Medulla oblongata (tissue), 1 donor: ENCODE results near the gene GIMAP1.

Experiments
- DNase-seq: peaks from one replicate; pipeline ENCODE4 v3.0.0-alpha.2; 2015; ENCODE audit errors: extremely low spot score

The GIMAP1 gene

DNA sequence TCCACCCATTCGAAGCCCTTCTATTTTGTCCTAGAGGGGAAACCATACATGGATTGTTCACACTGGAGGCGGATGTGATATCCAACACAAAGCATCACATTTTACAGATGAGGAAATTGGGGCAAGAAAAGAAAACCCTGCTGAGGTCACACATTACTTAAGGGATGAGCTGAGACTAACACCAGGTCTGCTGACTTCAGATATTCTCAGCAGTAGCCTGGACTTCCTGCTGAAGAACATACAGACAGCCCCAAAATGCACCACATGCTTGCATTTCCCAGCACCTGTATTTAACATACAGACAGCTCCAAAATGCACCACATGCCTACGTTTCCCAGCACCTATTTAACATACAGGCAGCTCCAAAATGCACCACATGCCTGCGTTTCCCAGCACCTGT is 32.0 kb downstream of the GIMAP1 start:
- DNase-seq: no peak

DNA sequence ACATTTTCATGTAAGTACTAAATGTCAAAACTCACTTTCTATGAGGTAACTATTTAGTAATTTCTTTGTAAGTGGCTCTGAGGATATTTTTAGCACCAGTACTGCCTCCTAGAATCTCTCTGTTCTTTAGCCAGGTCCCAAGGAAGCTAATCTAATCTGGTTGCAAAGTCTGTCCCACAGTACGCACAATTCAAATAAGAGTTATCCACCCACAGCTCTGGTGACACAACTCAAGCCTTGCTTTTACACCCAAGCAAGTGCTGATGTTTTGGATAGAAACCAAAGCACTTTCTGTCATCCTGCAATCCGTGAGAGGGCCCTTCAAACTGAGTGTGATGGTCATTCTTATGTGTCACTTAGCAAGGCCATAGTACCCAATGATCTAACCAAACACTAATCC is 35.3 kb downstream of the GIMAP1 start:
- DNase-seq: no peak

DNA sequence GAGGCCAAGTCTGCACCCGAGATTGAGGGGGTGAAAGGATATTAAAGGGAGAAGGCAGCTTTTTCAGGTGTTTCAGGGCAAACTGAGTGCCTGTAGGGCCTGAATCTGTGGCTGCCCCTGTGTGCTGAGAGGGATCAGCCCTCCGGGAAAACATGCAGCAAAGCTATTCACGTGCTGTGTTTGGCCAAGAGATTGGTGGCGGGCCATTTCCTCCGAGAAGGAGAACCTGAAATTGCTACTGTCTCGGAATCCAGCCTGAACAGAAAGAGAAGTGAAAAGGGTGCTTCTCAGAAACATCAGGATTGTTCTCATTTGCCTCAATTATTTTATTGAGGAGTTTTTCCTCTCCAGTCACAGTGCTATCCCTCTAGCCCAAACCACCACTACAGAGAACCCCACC is 36.8 kb downstream of the GIMAP1 start:
- peak; percentile 41 for DNase-seq

DNA sequence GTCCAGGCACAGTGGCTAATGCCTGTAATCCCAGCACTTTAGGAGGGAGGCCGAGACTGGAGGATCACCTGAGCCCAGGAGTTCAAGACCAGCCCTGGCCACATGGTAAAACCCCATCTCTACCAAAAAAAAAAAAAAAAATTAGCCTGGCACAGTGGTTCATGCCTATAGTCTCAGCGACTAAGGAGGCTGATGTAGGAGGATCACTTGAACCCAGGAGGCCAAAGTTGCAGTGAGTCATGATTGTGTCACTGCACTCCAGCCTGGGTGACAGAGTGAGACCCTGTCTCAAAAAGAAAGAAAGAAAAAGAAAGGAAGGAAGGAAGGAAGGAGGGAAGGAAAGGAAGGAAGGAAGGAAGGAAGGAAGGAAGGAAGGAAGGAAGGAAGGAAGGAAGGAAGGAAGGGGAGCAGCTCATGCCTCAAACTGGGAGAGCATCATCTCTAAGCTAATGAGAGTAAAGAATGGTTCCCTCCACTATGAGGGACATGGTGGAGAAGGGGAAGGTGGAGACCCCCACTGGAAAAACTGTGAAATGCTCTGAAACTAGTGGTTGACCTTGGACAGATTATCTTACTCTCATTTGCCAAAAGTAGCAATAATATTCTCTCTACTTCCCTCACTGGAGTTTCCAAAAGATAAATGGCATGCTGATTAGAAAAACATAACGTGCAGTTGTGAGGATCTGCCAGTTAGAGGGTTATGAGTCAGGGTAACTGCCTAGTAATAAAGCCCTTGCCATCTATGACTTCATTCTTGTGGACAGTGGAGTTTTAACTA is 37.6 kb downstream of the GIMAP1 start:
- no peak for DNase-seq

DNA sequence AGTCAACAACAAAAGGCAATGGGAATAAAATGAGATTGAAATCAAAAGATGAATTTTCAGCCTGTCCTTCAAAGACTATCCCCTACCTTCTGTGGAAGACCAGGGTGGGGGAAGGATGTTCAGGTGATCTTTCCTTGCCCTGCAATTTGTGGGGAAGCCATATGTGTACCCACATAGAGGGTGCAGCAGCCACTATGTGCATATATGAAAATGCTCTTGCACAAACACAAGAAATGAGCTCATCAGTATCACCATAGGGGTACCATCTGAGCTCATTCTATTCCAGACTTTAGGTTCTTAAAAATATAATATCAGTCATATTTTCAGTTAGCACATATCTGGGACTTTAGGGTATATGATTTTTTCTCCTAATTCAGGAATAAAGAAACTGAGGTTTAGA is 38.5 kb downstream of the GIMAP1 start:
- DNase-seq: no peak

DNA sequence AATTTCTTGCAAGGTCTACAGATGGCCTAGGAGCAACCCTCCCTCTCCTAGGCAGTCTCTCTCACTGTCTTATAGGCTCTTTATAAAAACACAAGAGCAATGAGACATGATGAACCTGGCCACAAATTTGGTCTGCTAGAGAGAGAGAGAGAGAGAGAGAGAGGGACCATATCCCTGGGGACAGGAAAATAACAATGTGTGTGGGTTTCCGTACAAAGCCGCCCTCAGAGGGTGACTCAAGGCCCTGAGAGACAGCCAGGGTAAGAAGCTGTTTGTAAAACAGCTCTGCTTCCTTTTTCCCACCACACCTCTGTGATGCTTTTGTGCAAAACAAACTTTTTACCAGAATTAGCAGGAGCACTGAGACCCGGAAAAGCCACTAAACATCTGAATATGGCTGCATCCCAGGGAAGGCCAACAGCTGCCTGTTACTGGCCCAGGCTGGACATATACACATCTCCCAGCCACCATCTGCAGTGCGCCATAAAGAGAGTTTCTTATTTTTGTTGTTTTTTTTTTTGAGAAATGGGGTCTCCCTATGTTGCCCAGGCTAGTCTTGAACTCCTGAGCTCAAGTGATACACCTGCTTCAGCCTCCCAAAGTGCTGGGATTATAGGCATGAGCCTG is 39.2 kb downstream of the GIMAP1 start:
- DNase-seq: no peak

DNA sequence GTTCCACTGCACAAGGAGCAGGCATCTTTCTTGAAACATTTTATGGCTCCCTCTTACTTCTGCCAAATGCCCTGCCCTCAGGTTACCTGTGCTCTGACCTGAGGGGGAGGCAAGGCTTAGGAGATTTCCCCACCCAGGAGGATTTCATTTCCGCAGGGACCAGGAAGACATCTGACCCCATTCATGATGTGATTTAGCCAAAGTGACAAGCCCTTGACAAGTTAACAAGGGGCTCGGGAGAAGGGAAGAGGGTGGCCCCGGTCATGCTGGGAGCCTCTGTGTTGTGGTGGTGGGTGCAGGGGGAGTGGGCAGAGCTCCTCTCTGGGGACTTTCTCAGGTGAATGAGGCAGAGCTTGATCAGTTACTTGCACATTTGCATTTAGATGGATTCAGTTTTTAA is 39.8 kb downstream of the GIMAP1 start:
- DNase-seq: no peak

DNA sequence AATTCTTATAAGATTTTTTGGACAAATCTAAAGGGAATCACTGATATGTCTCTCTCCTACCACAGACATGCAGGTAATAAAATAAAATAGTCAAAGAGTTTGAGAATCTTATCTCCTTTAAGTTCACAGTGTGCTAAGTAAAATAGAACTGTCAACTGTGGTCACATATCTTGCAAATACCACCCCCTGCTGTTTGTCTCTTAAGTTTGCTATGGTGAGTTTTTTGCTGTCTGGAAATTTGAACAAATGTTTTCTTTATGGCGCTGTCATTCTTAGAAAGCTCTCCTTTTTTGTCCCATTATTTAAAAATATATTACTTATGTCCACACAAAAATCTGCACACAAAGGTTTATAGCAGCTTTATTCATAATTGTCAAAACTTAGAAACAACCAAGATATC is 40.4 kb downstream of the GIMAP1 start:
- peak; percentile 68 for DNase-seq

DNA sequence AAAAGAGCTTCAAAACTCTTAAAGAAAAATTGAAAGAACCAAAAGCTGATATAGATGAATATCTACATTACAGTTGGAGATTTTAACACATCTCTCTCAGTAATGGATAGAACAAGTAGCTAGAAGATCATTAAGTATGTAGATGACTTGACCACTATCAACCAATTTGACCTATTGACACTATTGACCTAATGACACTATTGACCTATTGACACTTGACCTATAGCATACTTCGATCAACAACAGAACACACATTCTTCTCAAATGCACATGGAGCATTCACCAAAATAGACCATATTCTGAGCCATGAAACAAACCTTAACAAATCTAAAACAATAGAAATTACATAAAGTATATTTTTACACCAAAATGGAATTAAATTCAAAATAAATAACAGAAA is 43.1 kb downstream of the GIMAP1 start:
- no peak for DNase-seq

DNA sequence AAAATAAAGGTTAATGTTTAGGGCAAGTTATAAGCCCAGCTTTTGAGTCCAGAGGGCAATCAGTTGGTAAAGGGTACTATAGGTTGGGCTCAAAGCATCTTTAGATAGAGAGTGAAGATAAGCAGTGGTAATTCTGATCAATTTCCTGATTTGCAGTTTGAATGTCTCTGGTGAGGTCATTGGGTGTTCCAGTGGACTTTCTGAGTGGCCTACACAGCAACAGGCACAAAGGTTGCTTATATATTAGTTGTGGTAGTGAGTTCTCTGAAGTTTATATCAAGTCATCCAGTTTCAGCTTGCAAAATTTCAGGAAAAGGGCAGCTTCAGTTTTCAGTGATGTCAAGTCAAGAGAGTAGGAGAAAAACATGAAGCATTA is 49.9 kb downstream of the GIMAP1 start:
- DNase-seq: no peak

DNA sequence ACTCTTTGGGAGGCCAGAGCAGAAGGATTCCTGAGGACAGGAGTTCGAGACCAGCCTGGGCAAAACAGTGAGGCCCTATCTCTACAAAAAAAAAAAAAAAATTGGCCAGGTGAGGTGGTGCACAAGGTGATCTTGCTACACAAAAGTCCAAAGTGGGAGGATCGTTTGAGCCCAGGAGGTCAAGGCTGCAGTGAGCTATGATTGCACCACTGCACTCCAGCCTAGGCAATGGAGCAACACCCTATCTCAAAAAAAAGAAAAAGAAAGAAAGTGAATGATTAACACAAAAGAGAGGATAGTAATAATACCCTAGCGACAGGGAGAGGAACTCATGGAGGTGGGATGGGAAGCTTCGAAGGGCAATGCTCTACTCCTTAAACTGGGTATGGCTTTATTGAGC is 53.4 kb downstream of the GIMAP1 start:
- no peak for DNase-seq
